Fibroblast of skin of back (primary cell): ENCODE measurements around the gene YAP1.

ENCODE experiments used
- DNase-seq: peaks from one replicate; pipeline ENCODE4 v3.0.0-alpha.2; 2013

YAP1 gene

DNA sequence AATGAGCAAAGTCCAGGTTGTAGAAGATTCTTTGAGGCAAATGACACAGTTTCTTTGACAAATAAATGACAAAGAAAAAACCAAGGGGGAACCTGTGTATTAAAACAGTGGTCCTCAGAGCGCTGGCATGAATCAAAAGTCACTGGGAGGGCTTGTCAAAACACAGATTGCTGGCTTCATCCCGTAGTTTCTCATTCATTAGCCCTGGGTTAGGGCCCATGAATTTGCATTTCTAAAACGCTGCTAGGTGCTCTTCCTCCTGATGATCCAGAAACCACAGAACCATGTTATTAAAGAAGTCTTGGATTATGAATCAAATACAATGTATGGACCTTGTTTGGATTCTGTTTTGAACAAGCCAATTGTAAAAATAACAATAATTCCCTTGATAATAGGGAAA, 92.7 kb downstream of the YAP1 start:
- no peak for DNase-seq

DNA sequence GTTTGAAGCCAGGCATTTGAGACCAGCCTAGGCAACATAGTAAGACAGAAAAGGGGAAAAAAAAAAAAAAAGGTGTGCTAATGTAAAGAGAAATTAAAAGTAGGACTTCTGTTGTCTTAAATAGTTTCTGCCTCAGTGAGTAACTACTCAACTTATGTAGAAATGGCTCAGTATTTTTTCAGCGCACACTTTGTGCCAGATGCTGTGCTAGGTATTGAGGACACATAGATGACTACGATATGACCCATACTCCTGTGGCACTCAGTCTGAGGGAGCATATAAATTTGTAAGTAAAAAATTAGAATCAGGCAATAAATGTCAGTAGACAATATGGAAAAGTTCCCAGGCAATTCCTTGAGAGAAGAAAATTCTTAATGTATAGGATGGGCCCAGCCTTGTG, 93.9 kb downstream of the YAP1 start:
- DNase-seq, result no peak

- no peak for DNase-seq
These were observed 95.6 kb downstream of the YAP1 start for GRCh38 chr11:102205805-102206204.

GRCh38 chr11:102208835-102209234, 98.6 kb downstream of the YAP1 start:
- DNase-seq, result no peak

DNA sequence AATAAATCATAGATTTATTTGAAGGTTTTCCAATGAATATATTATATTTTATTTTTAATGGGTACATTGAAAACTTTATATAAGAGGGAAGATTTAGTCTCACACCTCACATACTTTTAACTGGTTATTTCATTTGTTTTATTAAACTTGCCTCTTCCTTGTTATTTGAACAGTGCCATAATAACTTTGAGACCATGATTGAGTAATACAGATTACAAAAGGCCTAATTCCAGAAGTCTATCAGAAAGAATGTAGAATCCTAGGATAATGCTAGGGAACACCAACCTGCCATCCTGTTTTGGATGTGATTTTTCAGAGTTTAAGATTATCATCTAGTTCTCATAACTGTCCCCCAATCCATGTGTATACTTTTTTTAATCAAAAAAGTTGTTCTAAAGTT, 104.4 kb downstream of the YAP1 start:
- no peak for DNase-seq

- DNase-seq, result no peak
These were observed 106.3 kb downstream of the YAP1 start for GRCh38 chr11:102216433-102217075.

- peak; percentile 85 for DNase-seq
These were observed 110.7 kb downstream of the YAP1 start for GRCh38 chr11:102220728-102221467.

- no peak for DNase-seq
These were observed 113.6 kb downstream of the YAP1 start for GRCh38 chr11:102223859-102224258.

GRCh38 chr11:102225689-102226568, 115.7 kb downstream of the YAP1 start:
- peak; percentile 98 for DNase-seq

GRCh38 chr11:102226702-102227490, 116.6 kb downstream of the YAP1 start:
- peak; percentile 66 for DNase-seq

DNA sequence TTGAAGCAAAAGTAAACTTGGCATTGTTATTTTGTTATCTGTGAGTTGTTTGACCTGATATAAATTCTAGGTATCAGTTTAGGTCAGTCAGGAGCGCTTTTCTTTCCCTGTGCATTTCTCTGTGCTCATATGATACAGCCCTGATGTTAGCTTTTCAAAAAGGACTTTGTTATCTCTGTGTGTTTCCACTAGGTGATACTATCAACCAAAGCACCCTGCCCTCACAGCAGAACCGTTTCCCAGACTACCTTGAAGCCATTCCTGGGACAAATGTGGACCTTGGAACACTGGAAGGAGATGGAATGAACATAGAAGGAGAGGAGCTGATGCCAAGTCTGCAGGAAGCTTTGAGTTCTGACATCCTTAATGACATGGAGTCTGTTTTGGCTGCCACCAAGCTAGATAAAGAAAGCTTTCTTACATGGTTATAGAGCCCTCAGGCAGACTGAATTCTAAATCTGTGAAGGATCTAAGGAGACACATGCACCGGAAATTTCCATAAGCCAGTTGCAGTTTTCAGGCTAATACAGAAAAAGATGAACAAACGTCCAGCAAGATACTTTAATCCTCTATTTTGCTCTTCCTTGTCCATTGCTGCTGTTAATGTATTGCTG, 119.4 kb downstream of the YAP1 start:
- no peak for DNase-seq

DNA sequence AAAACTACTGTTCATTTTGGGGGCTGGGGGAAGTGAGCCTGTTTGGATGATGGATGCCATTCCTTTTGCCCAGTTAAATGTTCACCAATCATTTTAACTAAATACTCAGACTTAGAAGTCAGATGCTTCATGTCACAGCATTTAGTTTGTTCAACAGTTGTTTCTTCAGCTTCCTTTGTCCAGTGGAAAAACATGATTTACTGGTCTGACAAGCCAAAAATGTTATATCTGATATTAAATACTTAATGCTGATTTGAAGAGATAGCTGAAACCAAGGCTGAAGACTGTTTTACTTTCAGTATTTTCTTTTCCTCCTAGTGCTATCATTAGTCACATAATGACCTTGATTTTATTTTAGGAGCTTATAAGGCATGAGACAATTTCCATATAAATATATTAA, 119.9 kb downstream of the YAP1 start:
- no peak for DNase-seq

DNA sequence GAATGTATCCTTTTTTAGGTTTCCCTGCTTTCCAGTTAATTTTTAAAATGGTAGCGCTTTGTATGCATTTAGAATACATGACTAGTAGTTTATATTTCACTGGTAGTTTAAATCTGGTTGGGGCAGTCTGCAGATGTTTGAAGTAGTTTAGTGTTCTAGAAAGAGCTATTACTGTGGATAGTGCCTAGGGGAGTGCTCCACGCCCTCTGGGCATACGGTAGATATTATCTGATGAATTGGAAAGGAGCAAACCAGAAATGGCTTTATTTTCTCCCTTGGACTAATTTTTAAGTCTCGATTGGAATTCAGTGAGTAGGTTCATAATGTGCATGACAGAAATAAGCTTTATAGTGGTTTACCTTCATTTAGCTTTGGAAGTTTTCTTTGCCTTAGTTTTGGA, 120.7 kb downstream of the YAP1 start:
- no peak for DNase-seq

- DNase-seq, result peak; percentile 57
These were observed 124.7 kb downstream of the YAP1 start for GRCh38 chr11:102234779-102235439.

DNA sequence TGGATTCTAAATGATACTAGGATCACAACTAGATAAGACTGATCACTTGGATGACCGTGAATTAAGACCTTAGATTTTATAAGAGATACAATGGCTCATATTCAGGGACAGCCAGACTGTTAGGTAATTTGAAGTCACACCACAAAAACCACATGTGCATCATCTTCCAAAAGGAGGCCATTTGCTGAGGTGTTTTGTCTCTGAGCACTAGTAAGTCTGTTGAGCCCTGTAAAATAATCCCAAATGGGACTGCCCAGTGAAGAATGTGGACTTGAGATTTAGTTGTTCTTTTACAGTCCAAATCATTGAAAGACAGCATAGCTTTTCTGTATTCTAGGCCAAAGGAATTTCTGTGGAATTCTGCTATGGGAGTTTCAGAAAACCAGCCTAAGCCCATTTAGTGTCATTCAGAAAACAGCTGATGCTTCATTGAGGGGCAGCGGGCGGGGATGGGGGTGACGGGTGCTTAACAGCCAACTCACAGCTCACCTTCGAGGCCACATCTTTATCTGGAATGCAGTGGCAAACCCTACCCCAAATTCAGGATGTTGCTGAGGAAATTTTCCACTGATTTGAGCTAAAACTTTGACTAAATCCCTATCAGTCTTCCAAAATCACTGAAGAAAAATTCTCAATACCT, 127.0 kb downstream of the YAP1 start:
- peak; percentile 56 for DNase-seq

DNA sequence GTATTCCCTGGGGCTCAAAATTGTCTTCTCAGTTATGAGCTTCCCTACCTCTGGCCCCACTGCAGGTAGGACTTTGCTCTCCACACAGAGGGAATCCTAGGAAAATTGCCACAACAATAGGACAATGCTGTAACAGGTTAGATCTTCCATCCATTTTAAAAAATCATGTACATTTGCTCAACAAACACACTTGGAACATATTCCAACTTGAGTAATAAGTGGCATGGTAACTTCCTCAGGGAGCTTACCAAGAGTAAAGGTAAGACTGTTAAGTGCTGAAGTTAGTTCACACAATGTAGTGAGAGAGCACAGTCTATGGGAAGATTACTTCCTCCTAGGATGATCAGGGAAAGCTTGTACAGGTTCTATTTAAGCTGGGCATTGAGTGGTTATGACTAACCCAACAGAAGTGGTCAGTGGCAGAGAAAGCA, 128.2 kb downstream of the YAP1 start:
- DNase-seq, result no peak

GRCh38 chr11:102239448-102239847, 129.2 kb downstream of the YAP1 start:
- DNase-seq, result no peak

- DNase-seq, result no peak
These were observed 129.7 kb downstream of the YAP1 start for GRCh38 chr11:102239911-102240310.

GRCh38 chr11:102240502-102240901, 130.3 kb downstream of the YAP1 start:
- DNase-seq, result peak; percentile 85

- peak; percentile 73 for DNase-seq
These were observed 130.8 kb downstream of the YAP1 start for GRCh38 chr11:102241026-102241425.

DNA sequence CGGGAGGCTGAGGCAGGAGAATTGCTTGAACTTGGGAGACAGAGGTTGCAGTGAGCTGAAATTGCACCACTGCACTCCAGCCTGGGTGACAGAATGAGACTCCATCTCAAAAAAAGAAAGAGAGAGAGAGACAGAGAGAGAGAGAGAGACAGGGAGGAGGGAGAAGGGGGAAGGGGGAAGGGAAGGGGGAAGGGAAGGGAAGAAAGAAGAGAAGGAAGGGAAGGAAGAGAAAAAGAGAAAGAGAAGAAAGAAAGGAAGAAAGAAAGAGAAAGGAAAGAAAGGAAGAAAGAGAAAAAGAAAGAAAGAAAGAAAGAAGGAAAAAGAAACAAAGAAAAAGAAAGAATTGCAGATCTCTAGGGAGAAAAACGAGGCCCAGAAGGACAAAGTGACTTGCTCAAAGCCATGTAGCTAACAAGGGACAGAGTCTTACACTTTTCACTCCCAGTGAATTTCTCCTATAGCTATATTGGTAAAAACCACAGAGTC, 133.2 kb downstream of the YAP1 start:
- DNase-seq, result no peak
